ENCODE measurements around the gene TMEM190. TPM values are rescaled to one million over a fixed set of nuclear protein-coding genes. Genes with fewer than 3 reads are reported as not detected.

TMEM190 gene
- polyA plus RNA-seq, 1 donor: not detected

- no peak for DNase-seq
Measured at GRCh38 chr19:55372316-55373081, 4.1 kb upstream of the TMEM190 start.

- DNase-seq: no peak
Measured at GRCh38 chr19:55373306-55373992, 3.2 kb upstream of the TMEM190 start.

GRCh38 chr19:55373993-55374757 is 2.5 kb upstream of the TMEM190 start:
- DNase-seq: no peak

- DNase-seq: no peak
Measured at GRCh38 chr19:55377356-55378131, 918 bp downstream of the TMEM190 start.

- peak; percentile 58 for DNase-seq
Measured at GRCh38 chr19:55379174-55379573, 2.5 kb downstream of the TMEM190 start.

GRCh38 chr19:55382013-55382412 is 5.4 kb downstream of the TMEM190 start:
- DNase-seq: no peak

GRCh38 chr19:55382522-55383054 is 6.0 kb downstream of the TMEM190 start:
- no peak for DNase-seq

GRCh38 chr19:55383279-55384130 is 6.9 kb downstream of the TMEM190 start:
- peak; percentile 68 for DNase-seq

GRCh38 chr19:55384131-55384919 is 7.7 kb downstream of the TMEM190 start, which contains the start of gene TMEM238:
TSS of gene TMEM238 (minus strand) at chr19:55384292. CDS start at chr19:55384259, 33 bp downstream.
- DNase-seq: no peak

- peak; percentile 97 for DNase-seq
Measured at GRCh38 chr19:55384920-55385723, 8.5 kb downstream of the TMEM190 start.

- peak; percentile 99 for DNase-seq
Measured at GRCh38 chr19:55385724-55386492, 9.3 kb downstream of the TMEM190 start, which contains the start of gene RPL28. TSS of gene RPL28 (plus strand) at chr19:55385932. CDS start at chr19:55386358, 426 bp downstream.

GRCh38 chr19:55386493-55386971 is 9.9 kb downstream of the TMEM190 start:
- DNase-seq: no peak

GRCh38 chr19:55387736-55388497 is 11.3 kb downstream of the TMEM190 start:
- no peak for DNase-seq

- DNase-seq: no peak
Measured at GRCh38 chr19:55389386-55390317, 13.0 kb downstream of the TMEM190 start.

- no peak for DNase-seq
Measured at GRCh38 chr19:55390461-55390880, 13.8 kb downstream of the TMEM190 start.

- no peak for DNase-seq
Measured at GRCh38 chr19:55391191-55391670, 14.6 kb downstream of the TMEM190 start.

Measured in hindlimb muscle (tissue), 1 donor.